SH-SY5Y (cell line): Measurements from ENCODE around the gene MGMT.

Experiments
- GATA2 ChIP-seq: IDR thresholded peaks from 2 replicates; pipeline ENCODE4 v1.6.1; 2011; ENCODE audit warnings: mild to moderate bottlenecking, low read depth, low read length
- GATA3 ChIP-seq: IDR thresholded peaks from 2 replicates; pipeline ENCODE4 v1.6.1; 2011; ENCODE audit warnings: low read depth, mild to moderate bottlenecking, low read length, moderate library complexity

DNA sequence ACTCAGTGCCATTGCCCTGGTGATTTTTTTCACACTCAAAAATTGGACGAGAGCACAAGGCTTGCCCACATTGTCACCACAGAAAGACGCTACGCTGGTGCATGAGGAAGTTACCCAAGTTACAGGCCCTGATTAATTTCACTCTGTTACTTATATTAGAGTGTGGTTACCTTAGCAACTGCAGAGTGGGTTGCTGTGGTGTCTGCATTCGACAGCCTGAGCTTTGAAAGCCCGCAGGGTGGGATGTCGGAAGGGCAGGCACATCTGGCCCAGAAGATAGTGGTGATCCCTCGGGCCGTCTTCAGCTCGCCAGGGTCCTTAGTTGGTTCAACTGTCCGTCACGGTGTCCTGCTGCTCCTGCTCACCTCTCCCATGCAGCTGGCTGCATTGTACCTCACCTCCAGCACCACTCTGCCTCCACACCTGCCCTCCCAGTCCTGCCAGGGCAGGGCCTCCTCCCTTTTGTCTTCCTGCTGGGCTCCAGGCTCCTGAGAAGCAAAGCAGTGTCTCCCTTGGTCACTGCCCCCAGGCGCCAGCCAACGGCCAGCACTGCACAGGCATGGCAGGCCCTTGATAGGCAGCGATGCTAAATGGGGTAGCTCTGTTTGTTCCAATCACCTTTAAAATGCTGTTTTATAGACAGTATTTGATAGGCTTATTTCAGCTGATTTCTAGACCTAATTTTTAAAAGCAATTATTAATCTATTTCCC is 329.8 kb downstream of the MGMT start:
- TF ChIP-seq GATA3, result no peak
- TF ChIP-seq GATA2, result no peak
